OCI-LY3 (cell line): Measurements from ENCODE around the gene PAMR1.

Source experiments
- H2AFZ ChIP-seq: fragments of 200-600, 300-600 bp; shearing (Covaris generic); 2 replicates; pipeline ENCODE4 v1.6.0; 2014; ENCODE audit warnings: antibody characterized with exemption, low read depth, low read length
- H3K27ac ChIP-seq: fragments of 200-600, 300-600 bp; sonication (generic); 2 replicates; pipeline ENCODE4 v1.5.1; 2014; ENCODE audit warnings: mild to moderate bottlenecking, low read length, moderate library complexity, mixed read lengths
- H3K27me3 ChIP-seq: fragments of 200-600, 300-600 bp; sonication (generic); 2 replicates; pipeline ENCODE4 v1.6.1; 2014; ENCODE audit warnings: low read depth, low read length, mixed read lengths
- H3K36me3 ChIP-seq: fragments of 200-600, 300-600 bp; sonication (generic); replicated peaks from 2 replicates; pipeline ENCODE3; 2014; ENCODE audit warnings: low read depth, low read length, mixed read lengths
- H3K4me1 ChIP-seq: fragments of 300-600, 200-600 bp; sonication (generic); 2 replicates; pipeline ENCODE4 v1.6.1; 2014; ENCODE audit warnings: low read length, mixed read lengths
- H3K4me2 ChIP-seq: fragments of 200-600, 300-600 bp; sonication (generic); 2 replicates; pipeline ENCODE4 v1.6.1; 2014; ENCODE audit warnings: low read length, mixed read lengths
- H3K4me3 ChIP-seq: fragments of 300-600, 200-600 bp; sonication (generic); 2 replicates; pipeline ENCODE4 v1.5.1; 2014; ENCODE audit warnings: antibody characterized with exemption, mild to moderate bottlenecking, low read length, moderate library complexity
- H3K79me2 ChIP-seq: fragments of 300-600, 200-600 bp; shearing (Covaris generic); 2 replicates; pipeline ENCODE4 v1.6.1; 2014; ENCODE audit warnings: mild to moderate bottlenecking, low read length, mixed read lengths
- H3K9ac ChIP-seq: fragments of 300-600, 200-600 bp; shearing (Covaris generic); 2 replicates; pipeline ENCODE4 v1.6.0; 2014; ENCODE audit warnings: mild to moderate bottlenecking, low read length, moderate library complexity
- H3K9me3 ChIP-seq: fragments of 200-600, 300-600 bp; shearing (Covaris generic); 2 replicates; pipeline ENCODE4 v1.6.1; 2014; ENCODE audit warnings: low read length, mixed read lengths; ENCODE audit not compliant: insufficient read depth
- H4K20me1 ChIP-seq: fragments of 200-600, 300-600 bp; sonication (generic); 2 replicates; pipeline ENCODE4 v1.6.1; 2016; ENCODE audit warnings: low read length, mixed read lengths; ENCODE audit not compliant: insufficient read depth
- EZH2phosphoT487 ChIP-seq: fragments of 200-600 bp; shearing (Covaris generic); IDR thresholded peaks from 2 replicates; pipeline ENCODE4 v1.6.1; 2018; ENCODE audit warnings: antibody characterized with exemption, mixed run types, low read depth
- TF ChIP-seq, protein P1 (sequence below): fragments of 200-600, 300-600 bp; sonication (generic); IDR thresholded peaks from 2 replicates; pipeline ENCODE4 v1.5.1; 2014; ENCODE audit warnings: antibody characterized with exemption, low read length, low read depth

PAMR1 gene

DNA sequence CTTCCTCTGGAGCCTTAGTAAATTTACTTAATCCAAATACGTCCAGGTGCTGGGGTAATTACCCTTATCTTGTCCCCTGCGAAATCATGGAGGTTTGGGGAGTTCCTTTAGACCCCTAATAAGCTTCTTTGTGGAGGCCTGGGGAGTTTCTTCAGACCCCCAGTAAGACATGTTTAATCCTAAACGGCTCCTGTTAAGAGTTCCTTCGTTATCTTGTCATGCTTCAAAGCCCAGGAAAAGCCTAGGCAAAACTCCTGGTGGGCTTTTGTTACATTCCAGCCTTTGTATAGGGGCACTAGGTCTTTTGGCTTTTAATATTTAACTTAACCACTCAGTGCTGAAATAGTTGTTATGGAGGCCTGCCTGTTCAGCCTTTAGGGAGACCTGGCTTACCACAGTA lies 18.1 kb upstream of the PAMR1 start:
- H3K27me3 ChIP-seq, result peaks cover 24% of the 10 kb centered on the region
- H2AFZ ChIP-seq, result no peak overlapping the region
- H3K4me1 ChIP-seq, result no peaks in the 10 kb centered on the region
- TF ChIP-seq EZH2phosphoT487, result no peak
- TF ChIP-seq, protein P1, sequence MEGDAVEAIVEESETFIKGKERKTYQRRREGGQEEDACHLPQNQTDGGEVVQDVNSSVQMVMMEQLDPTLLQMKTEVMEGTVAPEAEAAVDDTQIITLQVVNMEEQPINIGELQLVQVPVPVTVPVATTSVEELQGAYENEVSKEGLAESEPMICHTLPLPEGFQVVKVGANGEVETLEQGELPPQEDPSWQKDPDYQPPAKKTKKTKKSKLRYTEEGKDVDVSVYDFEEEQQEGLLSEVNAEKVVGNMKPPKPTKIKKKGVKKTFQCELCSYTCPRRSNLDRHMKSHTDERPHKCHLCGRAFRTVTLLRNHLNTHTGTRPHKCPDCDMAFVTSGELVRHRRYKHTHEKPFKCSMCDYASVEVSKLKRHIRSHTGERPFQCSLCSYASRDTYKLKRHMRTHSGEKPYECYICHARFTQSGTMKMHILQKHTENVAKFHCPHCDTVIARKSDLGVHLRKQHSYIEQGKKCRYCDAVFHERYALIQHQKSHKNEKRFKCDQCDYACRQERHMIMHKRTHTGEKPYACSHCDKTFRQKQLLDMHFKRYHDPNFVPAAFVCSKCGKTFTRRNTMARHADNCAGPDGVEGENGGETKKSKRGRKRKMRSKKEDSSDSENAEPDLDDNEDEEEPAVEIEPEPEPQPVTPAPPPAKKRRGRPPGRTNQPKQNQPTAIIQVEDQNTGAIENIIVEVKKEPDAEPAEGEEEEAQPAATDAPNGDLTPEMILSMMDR, result no peak
- no peak overlapping the region for H3K4me2 ChIP-seq
- H4K20me1 ChIP-seq, result no peaks in the 10 kb centered on the region
- no peaks in the 10 kb centered on the region for H3K79me2 ChIP-seq
- no peak overlapping the region for H3K4me3 ChIP-seq
- no peaks in the 10 kb centered on the region for H3K36me3 ChIP-seq
- no peak overlapping the region for H3K27ac ChIP-seq
- H3K9ac ChIP-seq, result no peak overlapping the region
- no peaks in the 10 kb centered on the region for H3K9me3 ChIP-seq

DNA sequence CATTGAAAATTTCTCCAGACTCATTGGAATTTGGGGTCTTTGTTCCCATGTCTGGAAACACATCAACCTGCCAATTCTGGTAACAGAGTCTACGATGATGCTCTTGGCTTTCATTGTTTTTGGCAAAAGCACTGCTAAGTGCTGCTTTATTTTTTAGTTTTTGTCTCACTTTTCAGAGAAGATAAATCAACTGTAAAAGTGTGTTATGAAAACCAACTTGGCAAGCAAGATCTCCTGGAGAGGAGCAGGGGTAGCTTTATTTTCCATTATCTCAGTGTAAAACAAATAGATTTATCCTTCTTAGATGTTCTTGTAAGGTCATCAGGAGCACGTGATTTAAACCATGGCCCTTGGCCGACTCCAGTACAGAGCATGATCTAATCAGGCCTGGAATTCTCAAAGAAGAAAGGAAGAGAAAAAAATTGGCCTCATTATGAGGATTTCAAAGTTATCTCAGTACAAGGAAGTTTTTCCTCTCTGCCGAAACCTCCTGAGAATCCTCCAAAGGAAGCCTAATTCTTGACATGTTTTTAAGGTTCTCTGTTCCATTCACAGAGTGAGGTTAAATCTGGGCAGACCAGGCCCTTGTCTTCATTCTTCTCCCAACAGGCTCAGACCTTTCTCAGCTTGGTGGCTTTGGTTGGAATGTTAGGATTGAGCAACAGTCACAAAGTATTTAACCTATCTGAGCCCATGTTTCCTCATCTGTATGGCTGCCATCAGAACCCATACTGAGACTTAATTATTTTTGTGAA lies 16.4 kb upstream of the PAMR1 start:
- Histone ChIP-seq H3K9ac (no peak overlapping the region), H3K4me1 (no peaks in the 10 kb centered on the region), H4K20me1 (no peaks in the 10 kb centered on the region), H3K9me3 (no peaks in the 10 kb centered on the region), H3K4me2 (no peak overlapping the region), H3K36me3 (no peaks in the 10 kb centered on the region), H3K27ac (no peak overlapping the region), H2AFZ (no peak overlapping the region), H3K27me3 (peaks cover 32% of the 10 kb centered on the region), H3K4me3 (no peak overlapping the region), H3K79me2 (no peaks in the 10 kb centered on the region)
- no peak for TF ChIP-seq EZH2phosphoT487
- TF ChIP-seq, protein P1, result no peak

DNA sequence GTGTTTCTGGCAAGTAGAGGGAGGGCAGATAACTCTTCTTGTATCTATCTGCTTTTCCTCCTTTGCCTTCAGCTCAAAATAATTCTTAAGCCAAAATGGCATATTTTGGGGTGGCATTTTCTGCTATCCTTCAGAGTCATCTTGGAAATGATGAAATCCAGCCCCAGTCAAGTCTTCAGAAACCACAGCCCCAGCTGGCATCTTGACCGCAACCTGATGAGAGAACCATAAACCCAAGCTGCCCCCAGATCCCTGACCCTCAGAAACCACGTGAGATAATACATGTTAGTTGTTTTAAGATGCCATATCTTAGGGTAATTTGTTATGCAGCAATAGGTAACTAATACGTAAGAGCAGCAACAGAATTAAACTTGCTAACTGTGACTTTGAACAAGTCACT lies 15.1 kb upstream of the PAMR1 start:
- H3K36me3 ChIP-seq, result no peaks in the 10 kb centered on the region
- H3K27me3 ChIP-seq, result peaks cover 30% of the 10 kb centered on the region
- no peak overlapping the region for H3K27ac ChIP-seq
- no peaks in the 10 kb centered on the region for H4K20me1 ChIP-seq
- H3K4me1 ChIP-seq, result no peaks in the 10 kb centered on the region
- H3K9me3 ChIP-seq, result no peaks in the 10 kb centered on the region
- no peak for TF ChIP-seq EZH2phosphoT487
- TF ChIP-seq, protein P1, result no peak
- no peak overlapping the region for H2AFZ ChIP-seq
- no peaks in the 10 kb centered on the region for H3K79me2 ChIP-seq
- H3K4me3 ChIP-seq, result no peak overlapping the region
- H3K4me2 ChIP-seq, result no peak overlapping the region
- H3K9ac ChIP-seq, result no peak overlapping the region

DNA sequence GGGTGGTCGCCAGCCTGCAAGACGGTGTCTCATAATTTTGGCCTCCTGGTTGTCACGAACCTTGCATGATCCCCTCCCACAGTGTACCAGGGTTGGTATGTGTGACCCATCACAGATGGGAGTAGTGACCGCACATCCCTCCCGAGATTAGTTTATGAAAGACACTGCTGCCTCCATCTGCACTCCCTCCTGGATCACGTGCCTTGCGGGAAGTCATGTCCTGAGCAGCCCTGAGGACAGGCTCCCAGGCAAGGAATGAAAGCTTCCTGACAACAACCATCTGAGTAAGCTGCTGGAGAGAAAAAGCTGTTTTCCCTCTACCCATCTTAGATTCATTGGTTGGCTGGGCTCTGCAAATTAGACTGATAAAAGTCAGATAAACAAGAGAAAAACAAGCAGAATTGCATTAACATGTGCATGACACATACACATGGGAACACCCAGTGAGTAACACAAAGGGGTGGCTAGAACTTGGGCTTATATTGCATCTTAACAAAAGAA lies 14.4 kb upstream of the PAMR1 start:
- H3K4me2 ChIP-seq, result no peak overlapping the region

More for the DNA sequence above, 14.4 kb upstream of the PAMR1 start:
- no peaks in the 10 kb centered on the region for H3K4me1 ChIP-seq
- no peaks in the 10 kb centered on the region for H3K79me2 ChIP-seq
- H2AFZ ChIP-seq, result no peak overlapping the region
- H4K20me1 ChIP-seq, result no peaks in the 10 kb centered on the region
- H3K4me3 ChIP-seq, result no peak overlapping the region
- TF ChIP-seq, protein P1, result no peak
- no peak for TF ChIP-seq EZH2phosphoT487
- H3K27me3 ChIP-seq, result peaks cover 24% of the 10 kb centered on the region
- no peaks in the 10 kb centered on the region for H3K9me3 ChIP-seq
- H3K36me3 ChIP-seq, result no peaks in the 10 kb centered on the region
- no peak overlapping the region for H3K9ac ChIP-seq
- H3K27ac ChIP-seq, result no peak overlapping the region
